Colon (tissue), 2 donors: ENCODE data around the gene PRSS8.
"Not testable (repeated sequence)": the region's sequence is repeated elsewhere in the genome, so short reads cannot be mapped to it uniquely, and the experiment has no call there.

Source experiments
- FAIRE-seq: peaks from 2 replicates; lab custom pipeline; 2012; peaks lifted over from hg19 to GRCh38; lab: Jason Lieb, UNC
- donor health status: control.
- donor health status: control.

PRSS8 gene

DNA sequence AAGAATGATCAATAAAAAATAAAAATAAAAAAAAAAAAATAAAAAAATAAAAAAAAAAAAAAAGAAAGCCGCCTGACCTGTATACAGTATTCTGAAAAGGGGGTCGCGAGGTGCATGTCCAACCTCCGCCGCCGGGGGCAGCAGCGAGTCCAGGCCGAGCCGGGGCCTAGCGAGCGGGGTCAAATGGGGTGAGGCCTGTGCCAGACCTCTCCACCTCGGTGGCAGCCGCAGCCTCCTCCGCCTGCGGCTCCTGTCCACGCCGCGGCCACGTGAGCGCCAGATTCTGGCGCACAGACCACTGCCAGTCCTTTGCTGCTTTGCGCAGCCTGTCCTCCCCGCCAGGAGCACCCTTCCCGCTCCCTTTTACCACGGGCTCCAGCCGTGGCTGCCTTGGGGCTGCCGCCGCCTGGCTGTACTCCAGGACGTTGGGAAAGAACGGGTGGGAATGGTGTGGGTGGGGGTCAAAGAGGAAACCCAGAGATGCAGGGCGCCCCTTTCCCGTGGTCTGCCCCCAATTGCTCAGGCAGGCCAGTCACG is 29.8 kb downstream of the PRSS8 start:
- FAIRE-seq: no peak

DNA sequence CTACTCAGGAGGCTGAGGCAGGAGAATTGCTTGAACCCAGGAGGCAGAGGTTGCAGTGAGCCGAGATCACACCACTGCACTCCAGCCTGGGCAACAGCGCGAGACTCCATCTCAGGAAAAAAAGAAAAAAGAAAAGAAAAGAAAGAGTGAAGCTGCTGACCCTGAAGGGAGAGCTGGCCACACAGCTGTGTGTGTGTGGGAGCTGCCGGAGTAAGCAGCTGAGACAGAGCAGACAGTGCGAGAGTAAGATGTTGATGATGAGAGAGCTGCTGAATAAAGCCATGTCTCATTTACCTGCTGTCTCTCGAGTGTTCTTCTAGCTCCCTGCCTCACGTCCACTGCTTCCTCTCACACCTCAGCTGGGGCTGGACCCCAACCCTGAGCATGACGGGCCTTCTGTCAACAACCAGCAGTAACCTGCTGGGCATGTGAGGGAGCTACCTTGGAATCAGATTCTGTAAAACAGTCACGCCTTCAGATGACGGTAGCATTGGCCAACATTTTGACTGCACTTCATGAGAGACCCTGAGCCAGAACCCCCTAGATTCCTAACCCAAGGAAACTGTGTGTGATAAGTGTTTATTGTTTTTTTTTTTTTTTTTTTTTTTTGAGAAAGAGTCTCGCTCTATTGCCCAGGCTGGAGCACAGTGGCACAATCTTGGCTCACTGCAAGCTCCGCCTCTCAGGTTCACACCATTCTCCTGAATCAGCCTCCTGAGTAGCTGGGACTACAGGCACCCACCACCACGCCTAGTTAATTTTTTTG is 34.5 kb downstream of the PRSS8 start:
- FAIRE-seq: not testable (repeated sequence)

DNA sequence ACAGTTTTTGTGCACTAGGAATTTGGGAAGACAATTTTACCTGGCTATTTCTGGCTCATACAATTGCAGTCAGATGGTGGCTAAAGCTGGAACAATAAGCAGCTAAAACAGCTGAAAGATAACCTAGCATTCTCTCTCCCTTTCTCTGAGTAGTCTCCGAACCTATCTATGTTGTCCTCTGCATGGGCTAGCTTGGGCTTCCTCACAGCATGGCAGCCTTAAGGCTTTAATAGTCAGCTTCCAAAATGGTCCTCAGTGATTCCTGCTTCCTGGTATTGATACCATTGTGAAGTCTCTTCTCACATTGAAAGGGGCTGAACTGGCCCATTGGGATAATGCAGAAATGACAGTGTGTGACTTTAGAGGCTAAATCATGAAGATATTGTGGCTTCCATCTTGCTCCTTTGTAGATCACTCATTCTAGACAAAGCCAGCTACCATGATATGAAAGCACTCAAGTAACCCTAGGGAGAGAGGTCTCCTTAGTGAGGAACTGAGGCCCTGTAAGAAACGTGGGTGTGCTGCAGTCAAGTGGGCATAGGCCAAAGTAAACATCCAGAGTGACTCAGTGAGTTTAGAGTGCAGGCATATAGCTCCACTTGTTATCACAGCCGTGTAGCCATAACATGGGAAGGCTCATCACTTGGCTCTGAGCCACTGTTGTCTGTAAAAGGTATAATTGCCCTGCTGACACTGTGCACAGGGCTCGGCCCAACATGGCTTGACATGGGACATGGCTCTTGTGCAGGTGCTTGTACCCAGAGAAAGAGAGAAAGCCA is 35.5 kb downstream of the PRSS8 start:
- no peak for FAIRE-seq

DNA sequence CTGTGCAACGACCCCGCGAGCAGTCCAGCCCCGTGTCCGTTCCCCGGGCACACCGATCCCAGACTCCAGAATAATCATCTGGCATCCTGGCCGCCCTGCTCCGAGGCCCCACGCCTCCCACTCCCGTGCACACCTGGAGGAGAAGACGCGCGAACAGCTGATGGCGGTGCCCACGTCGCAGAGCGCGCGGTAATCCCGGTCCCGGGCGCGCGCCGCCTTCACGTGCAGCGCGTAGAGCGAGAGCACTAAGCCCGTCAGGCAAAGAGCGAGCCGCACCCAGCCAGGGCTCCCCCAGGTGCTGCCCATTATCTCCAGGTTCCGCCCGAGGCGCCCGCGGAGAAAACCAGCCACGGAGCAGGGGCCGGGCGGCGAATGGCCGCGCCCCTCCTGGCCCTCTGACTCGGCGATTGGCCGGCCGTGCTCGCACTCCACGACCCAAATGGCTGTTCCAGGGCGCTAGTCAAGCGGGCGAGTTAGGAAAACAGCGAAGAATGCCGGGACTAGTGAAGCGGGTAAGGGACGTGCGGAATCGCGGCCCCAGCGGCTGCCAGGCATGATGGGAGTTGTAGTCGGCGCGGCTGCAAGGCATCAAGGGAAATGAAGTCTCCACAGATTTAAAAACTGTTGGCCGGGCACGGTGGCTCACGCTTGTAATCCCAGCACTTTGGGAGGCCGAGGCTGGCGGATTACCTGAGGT is 41.0 kb downstream of the PRSS8 start, which contains the start of gene VKORC1:
VKORC1 (minus strand) TSS at position 374 of the 697 bp plus-strand sequence; CDS start at position 306, 68 bp downstream.
- FAIRE-seq: no peak

DNA sequence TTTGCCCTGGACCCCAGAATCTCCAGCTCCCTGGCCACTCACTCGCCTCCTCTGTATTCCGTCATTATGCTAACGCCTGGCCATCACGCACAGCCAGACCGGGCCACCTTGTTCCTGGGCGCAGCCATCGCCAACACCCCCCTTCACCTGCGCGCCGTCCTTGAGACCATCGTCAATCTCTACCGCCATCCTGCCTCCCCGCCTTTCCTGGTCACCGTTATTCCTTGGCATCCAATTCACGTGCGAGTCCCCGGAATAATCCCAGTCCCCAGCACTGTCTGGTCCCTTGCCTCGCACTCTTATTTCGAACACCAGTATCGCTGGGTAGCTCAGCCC is 41.5 kb downstream of the PRSS8 start:
- FAIRE-seq: no peak

DNA sequence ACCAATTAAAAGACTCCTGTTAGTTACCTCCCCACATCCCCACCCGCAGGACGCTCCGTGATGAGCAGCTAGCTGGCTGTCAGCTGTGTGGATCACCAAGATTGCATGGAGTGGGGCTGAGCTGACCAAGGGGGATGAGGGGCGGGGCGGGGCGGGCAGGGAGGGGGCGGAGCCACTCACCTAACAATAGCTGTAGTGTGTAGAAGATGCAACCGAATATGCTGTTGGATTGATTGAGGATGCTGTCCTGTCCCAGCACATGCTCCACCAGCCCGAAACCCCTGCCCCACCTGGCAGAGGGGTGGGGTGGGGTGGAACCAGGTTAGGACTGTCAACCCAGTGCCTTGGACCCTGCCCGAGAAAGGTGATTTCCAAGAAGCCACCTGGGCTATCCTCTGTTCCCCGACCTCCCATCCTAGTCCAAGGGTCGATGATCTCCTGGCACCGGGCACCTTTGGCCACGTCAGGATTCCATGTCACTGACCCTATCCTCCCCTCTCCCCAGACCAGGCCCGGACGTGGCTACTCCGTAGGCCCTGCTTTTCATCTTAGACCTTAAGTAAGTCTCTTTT is 42.3 kb downstream of the PRSS8 start:
- FAIRE-seq: no peak

DNA sequence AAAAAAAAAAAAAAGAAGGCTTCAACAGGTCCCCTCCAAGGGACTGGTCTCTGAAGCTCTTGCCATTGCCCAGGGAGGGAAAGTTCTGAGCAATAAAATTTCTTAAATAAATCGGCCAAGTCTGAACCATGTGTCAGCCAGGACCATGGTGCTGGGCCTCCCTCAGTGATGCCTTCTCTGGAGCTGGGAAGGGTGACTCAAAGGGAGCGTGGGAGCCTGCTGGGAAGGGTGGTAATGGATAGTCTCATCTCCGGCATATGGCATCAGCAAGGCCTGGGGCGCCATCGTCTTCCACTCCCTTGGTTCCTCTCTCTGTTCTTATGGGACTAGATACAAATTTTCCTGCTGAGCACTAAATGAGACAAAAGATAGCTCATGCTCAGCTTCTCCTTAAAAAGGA is 43.2 kb downstream of the PRSS8 start:
- FAIRE-seq: no peak

DNA sequence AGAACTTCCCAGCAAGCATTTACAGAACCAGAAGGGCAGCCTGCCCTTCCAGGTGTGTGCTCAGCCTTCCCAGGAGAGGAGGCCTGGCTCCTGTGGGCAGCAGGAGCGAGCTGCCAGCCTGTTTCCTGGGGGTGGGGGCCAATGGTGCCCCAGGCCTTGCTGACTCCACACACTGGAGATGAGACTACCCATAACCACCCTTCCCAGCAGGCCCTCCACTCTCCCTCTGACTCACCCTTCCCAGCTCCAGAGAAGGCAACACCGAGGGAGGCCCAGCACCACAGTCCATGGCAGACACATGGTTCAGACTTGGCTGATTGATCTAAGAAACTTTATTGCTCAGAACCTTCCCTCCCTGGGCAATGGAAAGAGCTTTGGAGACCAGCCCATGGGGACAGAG is 45.0 kb downstream of the PRSS8 start:
- no peak for FAIRE-seq

DNA sequence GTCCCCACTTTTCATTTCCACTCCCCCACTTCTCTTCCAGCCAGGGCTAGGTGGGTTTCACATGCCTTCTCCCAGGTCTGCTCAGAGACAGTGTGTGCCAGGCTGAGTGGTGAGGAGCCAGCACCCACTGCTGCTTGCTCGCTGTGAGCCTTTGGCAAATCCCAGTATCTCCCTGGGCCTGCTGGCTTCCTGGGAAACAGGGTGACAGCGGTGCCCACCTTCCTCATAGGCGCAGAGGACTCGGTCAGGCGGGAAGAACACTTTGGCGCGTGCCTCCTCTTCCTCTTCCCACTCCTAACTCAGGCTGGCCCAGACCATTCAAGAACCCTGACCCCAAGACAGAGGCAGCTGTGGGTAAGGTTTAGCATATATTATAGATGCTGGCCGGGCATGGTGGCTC is 46.3 kb downstream of the PRSS8 start:
- FAIRE-seq: no peak

DNA sequence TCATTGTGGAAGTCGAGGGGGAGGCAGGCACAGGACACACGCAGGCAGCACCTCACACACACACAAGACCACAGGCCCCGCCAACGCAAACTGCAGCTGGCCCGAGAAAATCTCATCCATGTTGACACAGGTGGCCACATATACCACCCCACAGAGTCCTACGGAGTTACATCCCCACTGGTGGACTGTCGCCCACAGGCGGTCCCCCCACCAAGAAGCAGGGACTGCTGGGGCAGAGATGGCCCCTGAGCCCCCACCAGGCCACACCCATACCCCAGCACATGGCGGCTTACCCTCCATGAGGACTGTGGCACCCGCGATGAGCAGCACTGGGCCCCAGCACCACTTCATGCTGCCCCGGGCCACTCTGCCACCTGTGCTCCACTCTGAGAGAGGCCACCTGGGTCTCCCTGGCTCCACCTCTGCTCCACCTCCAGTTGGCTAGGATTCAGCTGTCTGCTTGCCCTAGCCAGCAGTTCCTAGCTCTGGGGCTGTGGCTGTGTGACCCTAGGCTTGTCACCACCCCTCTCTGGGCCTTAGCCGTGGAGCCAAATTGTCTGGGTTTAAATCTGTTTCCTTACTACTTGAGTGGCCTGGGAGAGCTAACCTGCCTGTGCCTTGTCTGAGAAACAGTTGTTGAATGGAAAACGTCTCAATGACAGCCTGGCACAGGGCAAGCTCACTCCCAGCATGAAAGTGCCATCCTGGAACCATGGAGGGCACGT is 46.9 kb downstream of the PRSS8 start, which contains the start of gene PRSS53:
PRSS53 (minus strand) TSS at position 485 of the 725 bp plus-strand sequence; CDS start at position 351, 134 bp downstream.
- FAIRE-seq: no peak

DNA sequence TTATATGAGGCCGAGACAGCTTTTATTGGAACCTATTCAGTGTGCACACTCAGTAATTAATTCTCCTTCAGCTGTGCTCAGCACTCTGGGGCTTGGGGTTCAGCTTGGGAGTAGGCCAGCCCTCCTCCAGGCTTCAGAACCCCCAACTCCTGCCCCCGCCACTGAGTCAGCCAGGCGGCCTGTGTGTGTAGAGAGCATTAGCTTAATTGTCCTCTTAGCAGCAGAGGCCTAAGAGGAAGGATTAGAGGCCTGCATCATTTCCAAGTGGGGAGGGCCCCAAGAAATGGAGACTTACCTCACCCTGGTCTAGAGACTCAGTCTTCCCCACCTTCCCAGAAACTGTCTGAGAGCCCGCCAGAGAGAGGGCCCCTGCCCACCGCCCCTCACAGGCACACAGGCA is 47.6 kb downstream of the PRSS8 start:
- no peak for FAIRE-seq

DNA sequence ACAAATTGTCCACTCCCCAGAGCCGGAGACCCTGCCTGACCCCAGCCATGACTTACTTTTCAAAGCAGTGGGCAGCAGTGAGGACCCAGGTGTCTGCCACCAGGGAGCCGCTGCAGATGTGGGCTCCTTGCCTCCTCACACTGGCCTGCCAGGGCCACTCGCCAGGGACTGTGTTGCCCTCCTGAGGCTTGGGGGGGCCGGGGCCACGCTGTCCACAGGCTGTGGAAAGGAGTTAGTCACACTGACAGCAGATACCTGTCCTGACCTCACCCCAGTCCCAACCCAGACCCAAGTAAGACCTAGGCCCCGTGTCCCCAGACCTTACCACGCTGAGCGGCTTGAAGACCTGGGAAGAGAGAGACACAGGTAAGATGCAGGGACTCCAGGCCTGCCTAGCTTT is 48.0 kb downstream of the PRSS8 start:
- no peak for FAIRE-seq

DNA sequence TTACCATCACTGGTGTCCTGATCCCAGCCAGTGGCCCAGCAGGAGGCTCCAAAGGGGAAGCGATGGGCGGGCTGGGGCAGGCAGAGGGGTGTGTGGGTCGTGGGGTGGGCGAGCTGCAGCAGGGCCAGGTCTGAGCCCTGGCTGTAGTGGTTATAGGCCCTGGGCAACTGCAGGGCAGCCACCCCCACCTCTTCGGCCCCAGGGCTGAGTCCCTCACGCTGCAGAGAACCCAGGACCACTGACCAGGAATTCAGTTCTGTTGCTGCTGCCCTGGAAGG is 49.0 kb downstream of the PRSS8 start:
- no peak for FAIRE-seq

DNA sequence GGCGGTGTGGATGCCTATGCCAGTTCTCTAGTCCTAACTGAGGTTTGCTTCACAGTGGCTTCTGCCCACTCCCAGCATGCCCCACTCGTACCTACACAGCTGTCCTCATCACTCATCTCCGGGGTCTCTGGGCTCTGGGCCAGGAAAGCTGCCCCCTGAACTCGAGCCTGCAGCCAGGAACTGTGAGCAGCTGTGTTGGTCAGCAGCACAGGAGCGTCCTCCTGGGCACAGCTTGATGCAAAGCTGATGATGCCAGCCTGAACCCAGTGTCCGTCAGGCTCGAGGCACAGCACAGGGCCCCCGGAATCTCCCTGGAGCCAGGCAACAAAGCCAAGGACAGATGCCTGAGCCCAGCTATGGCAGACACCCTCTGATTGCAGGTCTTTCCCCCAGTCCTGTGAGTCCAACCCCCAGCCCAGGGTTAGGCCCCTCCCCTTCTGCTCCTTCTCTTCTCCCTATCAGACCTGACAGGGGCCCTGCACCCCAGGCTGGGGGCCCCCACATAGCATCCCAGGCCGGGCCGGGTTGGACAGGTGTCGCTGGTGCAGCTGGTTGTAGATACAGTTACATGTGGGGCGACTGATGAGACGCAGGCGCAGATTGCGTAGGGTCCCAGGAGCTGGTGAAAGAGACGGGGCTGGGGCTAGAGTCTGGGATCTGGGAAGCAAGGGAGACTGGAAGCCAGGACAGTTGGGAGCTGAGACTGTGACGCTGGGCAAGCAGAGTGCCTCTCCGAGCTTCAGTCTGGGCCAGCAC is 49.5 kb downstream of the PRSS8 start:
- no peak for FAIRE-seq

DNA sequence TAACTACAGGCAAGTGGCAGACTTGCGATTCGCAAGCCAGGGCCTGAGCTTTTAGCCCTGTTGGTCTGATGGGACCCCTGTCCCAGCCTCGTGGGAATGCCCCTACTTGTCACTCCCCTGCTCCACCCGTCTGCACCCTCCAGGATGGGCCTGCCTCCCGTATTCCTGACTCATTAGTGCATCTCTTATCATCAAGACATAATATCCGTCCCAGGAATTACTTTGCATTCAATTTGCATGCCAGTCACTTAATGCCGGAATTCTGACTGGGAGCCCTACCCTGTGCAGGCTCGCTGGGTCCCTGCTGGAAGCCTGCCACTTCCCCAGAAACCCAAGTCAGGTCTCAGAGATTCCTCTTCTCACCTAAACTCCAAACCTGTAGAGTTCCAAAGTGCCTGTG is 50.1 kb downstream of the PRSS8 start:
- FAIRE-seq: no peak

DNA sequence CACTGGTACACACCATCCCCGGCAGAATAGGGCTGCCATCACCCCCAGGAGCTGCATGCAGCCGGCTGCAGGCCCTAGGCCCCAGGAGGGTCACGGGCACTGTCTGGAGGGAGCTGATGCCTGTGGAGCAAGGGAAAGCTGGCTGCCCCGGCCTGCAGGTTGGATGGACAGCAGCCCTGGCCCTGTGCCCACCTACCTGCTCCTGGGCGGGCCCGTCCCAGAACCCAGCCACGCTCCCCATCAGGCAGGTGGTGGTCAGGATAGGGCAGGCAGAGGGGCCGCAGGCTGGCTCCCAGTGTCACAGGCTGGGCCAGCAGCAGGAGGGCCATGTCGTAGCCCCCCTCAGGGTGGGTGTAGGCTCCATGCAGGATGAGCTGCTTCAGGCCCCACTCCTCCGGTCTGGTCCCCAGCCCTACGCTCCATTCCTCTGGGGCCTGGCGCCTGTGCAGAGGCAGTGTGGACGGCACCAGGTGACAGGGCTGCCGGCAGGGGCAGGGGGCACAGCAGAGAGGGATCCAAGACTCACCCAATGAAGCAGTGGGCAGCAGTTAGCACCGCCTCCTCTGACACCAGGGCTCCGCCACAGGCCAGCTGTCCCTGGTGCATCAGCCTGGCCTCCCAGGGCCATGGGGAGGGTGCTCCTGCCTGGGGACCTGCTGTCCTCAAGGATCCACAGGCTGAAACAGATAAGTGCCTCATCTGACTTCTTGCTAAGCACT is 50.8 kb downstream of the PRSS8 start:
- FAIRE-seq: no peak

DNA sequence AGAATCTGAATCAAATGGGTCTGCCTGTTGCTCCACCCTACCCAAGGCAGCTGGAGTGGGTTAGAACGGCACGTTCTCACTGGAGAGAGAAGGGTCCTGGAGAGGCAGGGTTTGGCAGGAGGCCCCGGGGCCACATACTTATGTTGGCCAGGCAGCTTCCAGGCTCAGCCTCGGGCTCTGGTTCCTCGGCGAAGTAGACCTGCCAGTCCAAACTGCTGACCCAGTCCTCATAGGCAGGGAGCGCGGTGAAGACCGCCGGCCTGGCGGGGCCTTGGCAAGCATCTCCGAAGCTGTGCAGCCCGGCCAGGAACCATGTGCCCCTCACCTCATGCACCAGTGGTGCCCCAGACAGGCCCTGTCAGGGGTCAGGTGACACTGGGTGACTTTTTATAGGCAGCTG is 51.5 kb downstream of the PRSS8 start:
- FAIRE-seq: no peak

DNA sequence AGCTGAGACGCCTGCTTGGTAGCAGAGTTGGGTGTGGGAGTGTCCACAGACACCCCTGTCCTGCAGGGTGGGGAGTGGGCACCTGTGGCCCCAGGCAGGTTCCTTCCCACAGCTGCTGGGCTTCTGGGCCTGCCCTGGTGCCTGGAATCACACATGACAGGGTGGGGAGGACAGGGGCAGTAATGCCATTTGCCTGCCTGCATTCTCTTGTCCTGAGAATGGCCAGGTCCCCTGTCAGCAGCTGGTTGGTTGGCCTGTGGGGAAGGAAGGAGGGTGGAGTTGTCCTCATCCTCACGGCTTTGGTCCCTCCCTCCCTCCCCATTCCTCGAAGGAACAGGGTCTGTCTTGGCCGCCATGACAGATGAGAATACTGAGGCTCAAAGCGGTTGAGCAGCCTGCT is 52.0 kb downstream of the PRSS8 start:
- no peak for FAIRE-seq

DNA sequence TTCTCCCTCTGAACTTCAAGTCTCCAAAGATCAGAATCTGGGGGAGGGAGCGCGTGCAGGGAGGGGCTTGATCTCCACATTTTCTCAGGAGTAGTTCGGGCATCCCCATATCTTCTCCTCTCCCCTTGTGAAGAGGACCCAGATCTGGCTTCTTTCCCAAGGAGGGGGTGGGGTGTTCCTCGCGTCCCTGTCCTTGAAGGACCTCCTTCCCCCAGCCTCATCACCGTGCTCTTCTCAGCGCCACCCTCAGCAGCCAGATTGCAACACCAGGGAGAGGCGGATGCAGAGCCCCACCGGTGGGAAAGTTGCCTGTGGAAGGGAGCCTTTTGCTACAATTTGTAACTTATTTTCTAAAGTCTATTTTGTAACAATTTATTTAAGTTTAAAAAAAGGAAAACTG is 52.4 kb downstream of the PRSS8 start:
- FAIRE-seq: no peak

DNA sequence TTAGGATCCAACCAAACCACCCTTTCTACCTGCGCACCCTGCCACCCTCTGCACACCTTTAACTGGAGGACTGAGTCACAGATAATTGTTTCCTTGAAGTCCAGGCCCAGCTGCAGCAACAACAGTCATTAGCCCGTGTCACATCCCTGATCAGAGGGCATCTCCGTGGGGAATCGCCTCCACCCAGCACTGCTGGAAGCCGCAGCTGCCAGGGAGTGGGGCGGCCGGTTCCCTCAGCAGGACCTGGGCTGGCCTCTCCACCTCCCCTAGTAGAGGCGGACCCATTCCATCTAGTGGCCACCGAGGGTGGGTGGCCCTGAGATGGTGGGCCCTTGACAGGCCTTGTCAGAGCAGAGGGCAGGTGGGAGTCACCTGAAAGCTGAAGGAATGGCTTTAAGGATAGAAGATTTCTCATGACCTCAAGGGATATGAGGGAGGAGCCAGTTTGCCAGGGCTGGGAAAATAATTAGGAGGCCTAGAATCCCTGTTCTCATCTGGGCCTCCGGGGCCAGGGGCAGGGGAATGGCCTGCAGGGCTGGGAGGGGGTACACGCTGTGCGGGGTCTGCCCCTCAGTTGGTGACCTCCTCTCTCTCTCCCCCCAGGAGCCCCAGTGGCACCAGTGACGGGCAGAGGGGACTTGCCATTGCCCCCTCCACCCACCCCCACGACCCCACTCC is 53.0 kb downstream of the PRSS8 start:
- no peak for FAIRE-seq
